OCI-LY7 (cell line): ENCODE data around the gene DRC7. TPM values are rescaled to one million over a fixed set of nuclear protein-coding genes. Genes with fewer than 3 reads are reported as not detected.

Experiments
- BruUV-seq: library from RNA; stranded (reverse); fragments of 400-500 nt; replicated peaks from 2 replicates; lab custom pipeline; 2021; lab: Mats Ljungman, UMichigan
- CTCF ChIA-PET: fragments of 300-600 bp; sonication (Branson Sonifier 250); formaldehyde crosslinking; loops from one replicate; lab custom pipeline; 2022; ENCODE audit warnings: antibody characterized with exemption; ENCODE audit not compliant: unreplicated experiment; lab: Charles Lee
- POLR2A ChIA-PET: fragments of 300-600 bp; sonication (Branson Sonifier 250); formaldehyde crosslinking; loops from one replicate; lab custom pipeline; 2022; ENCODE audit warnings: antibody characterized with exemption; lab: Charles Lee
- DNase-seq: peaks from one replicate; pipeline ENCODE4 v3.0.0-alpha.2; 2015; ENCODE audit warnings: low spot score
- H2AFZ ChIP-seq: fragments of 200-600 bp; sonication (generic), shearing (Covaris generic); 2 replicates; pipeline ENCODE4 v1.6.1; 2014; ENCODE audit warnings: mild to moderate bottlenecking, antibody characterized with exemption, low read length, moderate library complexity
- H3K27ac ChIP-seq: fragments of 200-600 bp; sonication (generic); 2 replicates; pipeline ENCODE4 v1.5.1; 2014; ENCODE audit warnings: mixed run types, low read depth, mild to moderate bottlenecking, moderate library complexity, low read length, inconsistent platforms; ENCODE audit not compliant: poor library complexity, severe bottlenecking
- H3K36me3 ChIP-seq: fragments of 200-600 bp; sonication (generic); 2 replicates; pipeline ENCODE4 v1.6.1; 2014; ENCODE audit warnings: mild to moderate bottlenecking, antibody characterized with exemption, low read length, moderate library complexity, mixed read lengths; ENCODE audit not compliant: insufficient read depth
- H3K4me1 ChIP-seq: fragments of 200-600 bp; sonication (generic); 2 replicates; pipeline ENCODE4 v1.5.1; 2014; ENCODE audit warnings: mild to moderate bottlenecking, low read length; ENCODE audit not compliant: insufficient read depth, poor library complexity, severe bottlenecking
- H3K4me2 ChIP-seq: fragments of 200-600 bp; sonication (generic); 2 replicates; pipeline ENCODE4 v1.6.1; 2014; ENCODE audit warnings: mild to moderate bottlenecking, low read length
- H3K4me3 ChIP-seq: fragments of 200-600 bp; sonication (generic); 2 replicates; pipeline ENCODE4 v1.5.1; 2014; ENCODE audit warnings: mild to moderate bottlenecking, low read depth, low read length; ENCODE audit not compliant: poor library complexity, severe bottlenecking
- H3K79me2 ChIP-seq: fragments of 200-600 bp; sonication (generic); 2 replicates; pipeline ENCODE4 v1.6.1; 2016; ENCODE audit warnings: low read depth, mild to moderate bottlenecking, low read length, moderate library complexity, mixed read lengths; ENCODE audit not compliant: insufficient read depth
- H3K9me2 ChIP-seq: fragments of 200-600 bp; sonication (generic); 2 replicates; pipeline ENCODE4 v1.6.1; 2016; ENCODE audit warnings: mild to moderate bottlenecking, low read length, mixed read lengths; ENCODE audit not compliant: insufficient read depth
- H3K9me3 ChIP-seq: fragments of 200-600 bp; sonication (generic); 2 replicates; pipeline ENCODE4 v1.6.1; 2014; ENCODE audit warnings: mild to moderate bottlenecking, mixed run types, low read length, mixed read lengths
- H4K20me1 ChIP-seq: fragments of 200-600 bp; sonication (generic); 2 replicates; pipeline ENCODE4 v1.6.1; 2014; ENCODE audit warnings: mild to moderate bottlenecking, antibody characterized with exemption, low read length, moderate library complexity, mixed read lengths; ENCODE audit not compliant: insufficient read depth
- EZH2phosphoT487 ChIP-seq: fragments of 200-600 bp; sonication (generic); IDR thresholded peaks from 2 replicates; pipeline ENCODE4 v1.6.1; 2018; ENCODE audit warnings: low read depth, borderline replicate concordance, mild to moderate bottlenecking, mixed run types, antibody characterized with exemption, low read length, moderate library complexity, mixed read lengths
- intact Hi-C: fragments of 100-400 bp; cut with micrococcal nuclease; formaldehyde crosslinking; loops from one replicate; pipeline ENCODE4 v1.10.0; 2022; ENCODE audit not compliant: unreplicated experiment
- total RNA-seq, 2 experiments: library from RNA; depleted of rRNA in 1 of 2; stranded (reverse); fragments of >200 nt in 1 of 2; shearing (Covaris generic) in 1 of 2; gene quantifications; 2 replicates each; pipeline ENCODE4 v1.2.3, GENCODE V29; 2014 to 2022
- TF ChIP-seq, protein P1 (sequence below): fragments of 200-600 bp; sonication (generic); conservative IDR thresholded peaks from 2 replicates; pipeline ENCODE4 v1.5.1; 2014; ENCODE audit warnings: mild to moderate bottlenecking, antibody characterized with exemption, low read length, moderate library complexity, mixed read lengths

The DRC7 gene
- total RNA-seq, 2 experiments from 2014 or later: 0.44 to 0.46 TPM

DNA sequence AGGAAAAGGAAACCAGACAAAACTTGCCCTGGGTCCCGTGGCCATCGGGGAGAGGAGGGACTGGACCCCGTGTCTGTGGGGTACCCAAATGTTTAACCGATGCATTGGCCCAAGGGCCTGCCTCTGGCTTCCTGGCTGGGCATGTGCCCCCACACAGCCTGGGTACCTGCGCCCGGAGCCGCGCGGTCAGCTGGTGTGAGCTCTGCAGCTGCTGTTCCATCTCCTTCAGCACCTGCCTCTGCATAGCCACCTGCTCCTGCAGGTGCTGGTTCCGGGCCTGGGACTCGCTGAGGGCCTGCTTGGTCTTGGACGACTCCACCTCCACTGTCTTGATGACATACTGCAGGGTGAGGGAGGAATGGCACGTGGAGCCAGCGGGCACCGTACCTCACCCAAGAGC lies 75.8 kb downstream of the DRC7 start:
- H3K4me2 ChIP-seq: no peak overlapping the region
- ChIA-PET POLR2A (no interaction called here), CTCF (no interaction called here)
- no TSS peak for BruUV-seq
- no peaks in the 10 kb centered on the region for H3K9me3 ChIP-seq
- no peak overlapping the region for H3K4me3 ChIP-seq
- no peak for DNase-seq
- intact Hi-C loops: no loop called here
- no peak overlapping the region for H3K27ac ChIP-seq
- H2AFZ ChIP-seq: no peak overlapping the region
- H3K9me2 ChIP-seq: no peaks in the 10 kb centered on the region
- no peaks in the 10 kb centered on the region for H3K4me1 ChIP-seq
- H3K36me3 ChIP-seq: no peaks in the 10 kb centered on the region
- no peaks in the 10 kb centered on the region for H3K79me2 ChIP-seq
- TF ChIP-seq, protein P1, sequence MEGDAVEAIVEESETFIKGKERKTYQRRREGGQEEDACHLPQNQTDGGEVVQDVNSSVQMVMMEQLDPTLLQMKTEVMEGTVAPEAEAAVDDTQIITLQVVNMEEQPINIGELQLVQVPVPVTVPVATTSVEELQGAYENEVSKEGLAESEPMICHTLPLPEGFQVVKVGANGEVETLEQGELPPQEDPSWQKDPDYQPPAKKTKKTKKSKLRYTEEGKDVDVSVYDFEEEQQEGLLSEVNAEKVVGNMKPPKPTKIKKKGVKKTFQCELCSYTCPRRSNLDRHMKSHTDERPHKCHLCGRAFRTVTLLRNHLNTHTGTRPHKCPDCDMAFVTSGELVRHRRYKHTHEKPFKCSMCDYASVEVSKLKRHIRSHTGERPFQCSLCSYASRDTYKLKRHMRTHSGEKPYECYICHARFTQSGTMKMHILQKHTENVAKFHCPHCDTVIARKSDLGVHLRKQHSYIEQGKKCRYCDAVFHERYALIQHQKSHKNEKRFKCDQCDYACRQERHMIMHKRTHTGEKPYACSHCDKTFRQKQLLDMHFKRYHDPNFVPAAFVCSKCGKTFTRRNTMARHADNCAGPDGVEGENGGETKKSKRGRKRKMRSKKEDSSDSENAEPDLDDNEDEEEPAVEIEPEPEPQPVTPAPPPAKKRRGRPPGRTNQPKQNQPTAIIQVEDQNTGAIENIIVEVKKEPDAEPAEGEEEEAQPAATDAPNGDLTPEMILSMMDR: no peak
- no peak for TF ChIP-seq EZH2phosphoT487
- H4K20me1 ChIP-seq: no peaks in the 10 kb centered on the region

DNA sequence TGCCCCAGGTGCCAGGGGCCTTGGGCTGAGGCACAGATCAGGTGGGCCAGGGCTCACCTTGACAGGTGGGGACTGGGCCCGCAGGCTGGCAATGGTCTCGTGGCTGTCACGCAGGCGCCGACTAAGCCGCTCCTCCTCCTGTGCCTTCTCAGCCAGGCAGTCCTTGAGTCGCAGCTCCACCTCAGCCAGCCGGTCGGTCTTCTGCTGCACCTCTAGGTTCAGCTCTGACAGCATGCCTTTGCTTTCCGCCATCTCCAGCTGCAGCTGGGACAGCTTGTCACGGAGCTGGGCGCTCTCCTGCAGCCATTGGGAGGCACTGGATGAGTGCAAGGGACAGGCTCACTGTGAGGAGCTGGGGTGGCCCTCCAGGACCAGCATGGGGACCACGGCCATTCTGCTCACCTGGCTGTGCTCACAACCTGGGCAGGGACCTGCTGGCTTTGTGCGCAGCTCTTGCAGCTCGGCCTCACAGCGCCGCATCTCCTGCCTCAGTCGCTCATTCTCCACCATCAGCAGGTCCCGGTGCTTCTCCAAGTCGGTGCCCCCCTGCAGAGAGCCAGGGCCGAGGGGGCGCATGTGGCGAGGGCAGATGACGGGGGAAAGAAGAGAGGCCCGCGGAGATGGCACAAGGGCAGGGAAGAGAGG lies 76.7 kb downstream of the DRC7 start:
- no peaks in the 10 kb centered on the region for H4K20me1 ChIP-seq
- no peaks in the 10 kb centered on the region for H3K79me2 ChIP-seq
- no peak overlapping the region for H3K4me3 ChIP-seq
- no peak overlapping the region for H3K27ac ChIP-seq
- CTCF ChIA-PET: no interaction called here
- H3K9me3 ChIP-seq: no peaks in the 10 kb centered on the region
- no peak overlapping the region for H3K4me2 ChIP-seq
- no peak for TF ChIP-seq EZH2phosphoT487
- TF ChIP-seq, protein P1: no peak
- POLR2A ChIA-PET: no interaction called here
- intact Hi-C loops: no loop called here
- H3K36me3 ChIP-seq: no peaks in the 10 kb centered on the region
- no peaks in the 10 kb centered on the region for H3K4me1 ChIP-seq
- no peak overlapping the region for H2AFZ ChIP-seq
- DNase-seq: no peak
- no TSS peak for BruUV-seq
- H3K9me2 ChIP-seq: no peaks in the 10 kb centered on the region

DNA sequence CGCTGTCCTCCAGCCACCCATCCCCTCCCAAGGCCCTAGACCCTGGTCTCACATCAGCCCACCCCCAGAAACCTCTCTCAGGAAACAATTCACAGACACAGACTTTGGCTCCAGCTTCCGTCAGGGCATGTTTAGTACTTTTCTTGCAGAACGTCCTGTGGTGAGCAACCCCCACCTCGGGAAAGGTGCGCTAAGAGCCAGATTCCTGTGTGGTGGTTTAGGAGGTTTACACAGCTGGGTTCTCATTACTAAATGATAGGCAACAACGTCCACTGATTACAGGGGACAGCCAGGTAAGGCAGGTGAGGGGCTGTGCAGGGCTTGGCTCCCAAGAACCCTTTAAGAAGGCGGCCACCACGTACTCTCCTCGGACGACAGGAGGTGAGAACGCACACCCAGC lies 78.4 kb downstream of the DRC7 start:
- no peaks in the 10 kb centered on the region for H3K79me2 ChIP-seq
- no peaks in the 10 kb centered on the region for H3K9me2 ChIP-seq
- TF ChIP-seq, protein P1: no peak
- no peak for TF ChIP-seq EZH2phosphoT487
- BruUV-seq: no TSS peak
- DNase-seq: no peak
- H2AFZ ChIP-seq: no peak overlapping the region
- intact Hi-C loops: no loop called here
- no peaks in the 10 kb centered on the region for H3K4me1 ChIP-seq
- CTCF ChIA-PET: no interaction called here
- no peaks in the 10 kb centered on the region for H3K36me3 ChIP-seq
- no peak overlapping the region for H3K4me2 ChIP-seq
- no peak overlapping the region for H3K4me3 ChIP-seq
- no peaks in the 10 kb centered on the region for H3K9me3 ChIP-seq
- POLR2A ChIA-PET: no interaction called here
- no peaks in the 10 kb centered on the region for H4K20me1 ChIP-seq
- H3K27ac ChIP-seq: no peak overlapping the region
